ENCODE measurements around the gene WDFY4.

- TF ChIP-seq CTCF (IDR thresholded peaks at IDR 0.05 in 2 of 3, conservative IDR thresholded peaks at IDR 0.05 in 1 of 3; ENCODE audit: insufficient read depth in 2 of 3, low read depth in 1 of 3, low read length in 3 of 3) (no peak), HBP1 (CRISPR knock-in tag; IDR thresholded peaks at IDR 0.05) (no peak), ZNF134 (CRISPR knock-in tag; conservative IDR thresholded peaks at IDR 0.05) (no peak)
These were observed 211.1 kb downstream of the WDFY4 start for GRCh38 chr10:48895803-48896195.
